ENCODE results near the gene MARCHF9. TPM values are rescaled to one million over a fixed set of nuclear protein-coding genes. Genes with fewer than 3 reads are reported as not detected.

The MARCHF9 gene
- total RNA-seq, 1 experiment from 2014 or later: 42.4 TPM

DNA sequence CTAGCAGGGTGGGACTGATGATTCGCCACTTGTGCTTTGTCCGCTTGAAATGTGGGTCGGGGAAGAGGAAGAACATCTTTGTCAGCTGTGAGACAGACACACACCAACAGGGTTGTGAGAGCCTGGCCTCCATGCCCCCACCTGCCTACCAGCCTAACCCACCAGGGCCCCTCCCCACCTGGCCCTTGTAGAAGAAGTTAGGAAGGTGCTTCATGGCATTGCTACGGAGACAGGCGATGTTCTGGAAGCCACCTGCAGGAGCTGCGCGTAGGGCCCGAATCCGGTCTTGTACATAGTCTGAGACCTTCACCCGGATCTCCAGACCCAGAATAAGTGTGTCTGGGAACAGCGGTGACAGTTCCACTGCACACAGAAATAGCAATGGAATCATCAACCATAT is 14.7 kb downstream of the MARCHF9 start:
- TF ChIP-seq, protein P1, sequence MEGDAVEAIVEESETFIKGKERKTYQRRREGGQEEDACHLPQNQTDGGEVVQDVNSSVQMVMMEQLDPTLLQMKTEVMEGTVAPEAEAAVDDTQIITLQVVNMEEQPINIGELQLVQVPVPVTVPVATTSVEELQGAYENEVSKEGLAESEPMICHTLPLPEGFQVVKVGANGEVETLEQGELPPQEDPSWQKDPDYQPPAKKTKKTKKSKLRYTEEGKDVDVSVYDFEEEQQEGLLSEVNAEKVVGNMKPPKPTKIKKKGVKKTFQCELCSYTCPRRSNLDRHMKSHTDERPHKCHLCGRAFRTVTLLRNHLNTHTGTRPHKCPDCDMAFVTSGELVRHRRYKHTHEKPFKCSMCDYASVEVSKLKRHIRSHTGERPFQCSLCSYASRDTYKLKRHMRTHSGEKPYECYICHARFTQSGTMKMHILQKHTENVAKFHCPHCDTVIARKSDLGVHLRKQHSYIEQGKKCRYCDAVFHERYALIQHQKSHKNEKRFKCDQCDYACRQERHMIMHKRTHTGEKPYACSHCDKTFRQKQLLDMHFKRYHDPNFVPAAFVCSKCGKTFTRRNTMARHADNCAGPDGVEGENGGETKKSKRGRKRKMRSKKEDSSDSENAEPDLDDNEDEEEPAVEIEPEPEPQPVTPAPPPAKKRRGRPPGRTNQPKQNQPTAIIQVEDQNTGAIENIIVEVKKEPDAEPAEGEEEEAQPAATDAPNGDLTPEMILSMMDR (IDR thresholded peaks at IDR 0.05; ENCODE audit: unreplicated experiment): no peak
- H3K36me3 Mint-ChIP-seq (ENCODE audit: insufficient read depth, unreplicated experiment): peaks cover 55% of the 10 kb centered on the region
- no TSS peak for BruUV-seq (replicated peaks)
- intact Hi-C loops (cut with micrococcal nuclease; ENCODE audit: unreplicated experiment): no loop called here
- H3K9me3 Mint-ChIP-seq (ENCODE audit: low read depth, unreplicated experiment): no peaks in the 10 kb centered on the region
- CTCF ChIA-PET: no interaction called here
- H3K4me3 Mint-ChIP-seq (ENCODE audit: low read depth, unreplicated experiment): peak overlapping the region; percentile 2
- H3K4me1 Mint-ChIP-seq (ENCODE audit: low read depth, unreplicated experiment): peaks cover 28% of the 10 kb centered on the region
- H3K27ac Mint-ChIP-seq (ENCODE audit: unreplicated experiment): no peak overlapping the region
- DNase-seq: no peak
- peaks cover 26% of the 10 kb centered on the region for H3K27me3 Mint-ChIP-seq (ENCODE audit: unreplicated experiment)

DNA sequence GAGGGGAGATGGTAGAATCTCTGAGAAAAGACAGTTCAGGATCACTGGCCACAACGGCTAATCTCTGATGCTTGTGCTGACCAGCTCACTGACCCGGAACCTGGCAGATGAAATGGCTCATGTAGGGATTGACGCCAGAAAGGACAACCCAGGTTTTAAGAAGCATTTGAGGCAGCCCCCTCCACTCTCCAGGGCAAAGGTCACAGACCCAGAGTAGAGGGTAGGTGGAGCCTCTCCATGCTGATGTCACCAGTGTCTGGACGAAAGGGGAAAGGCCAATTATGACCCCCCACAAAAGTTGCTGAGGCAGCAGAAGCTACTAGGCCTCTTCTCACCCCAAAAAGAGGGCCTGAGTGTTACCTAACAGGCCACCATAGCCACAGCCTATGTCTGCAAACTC is 15.8 kb downstream of the MARCHF9 start:
- H3K4me1 Mint-ChIP-seq (ENCODE audit: low read depth, unreplicated experiment): peaks cover 17% of the 10 kb centered on the region
- CTCF ChIA-PET: interaction anchor here (0.6 kb wide), 2 partner anchors 26 to 32 kb away, joined by 3 to 4 read pairs; partner anchors contain the start of gene TSPAN31
- no peak overlapping the region for H3K27ac Mint-ChIP-seq (ENCODE audit: unreplicated experiment)
- TF ChIP-seq, protein P1 (IDR thresholded peaks at IDR 0.05; ENCODE audit: unreplicated experiment): no peak
- DNase-seq: no peak
- no TSS peak for BruUV-seq (replicated peaks)
- intact Hi-C loops (cut with micrococcal nuclease; ENCODE audit: unreplicated experiment): no loop called here
- peak overlapping the region; percentile 84 for H3K4me3 Mint-ChIP-seq (ENCODE audit: low read depth, unreplicated experiment)
- peaks cover 15% of the 10 kb centered on the region for H3K27me3 Mint-ChIP-seq (ENCODE audit: unreplicated experiment)
- H3K36me3 Mint-ChIP-seq (ENCODE audit: insufficient read depth, unreplicated experiment): peaks cover 52% of the 10 kb centered on the region
- H3K9me3 Mint-ChIP-seq (ENCODE audit: low read depth, unreplicated experiment): no peaks in the 10 kb centered on the region

DNA sequence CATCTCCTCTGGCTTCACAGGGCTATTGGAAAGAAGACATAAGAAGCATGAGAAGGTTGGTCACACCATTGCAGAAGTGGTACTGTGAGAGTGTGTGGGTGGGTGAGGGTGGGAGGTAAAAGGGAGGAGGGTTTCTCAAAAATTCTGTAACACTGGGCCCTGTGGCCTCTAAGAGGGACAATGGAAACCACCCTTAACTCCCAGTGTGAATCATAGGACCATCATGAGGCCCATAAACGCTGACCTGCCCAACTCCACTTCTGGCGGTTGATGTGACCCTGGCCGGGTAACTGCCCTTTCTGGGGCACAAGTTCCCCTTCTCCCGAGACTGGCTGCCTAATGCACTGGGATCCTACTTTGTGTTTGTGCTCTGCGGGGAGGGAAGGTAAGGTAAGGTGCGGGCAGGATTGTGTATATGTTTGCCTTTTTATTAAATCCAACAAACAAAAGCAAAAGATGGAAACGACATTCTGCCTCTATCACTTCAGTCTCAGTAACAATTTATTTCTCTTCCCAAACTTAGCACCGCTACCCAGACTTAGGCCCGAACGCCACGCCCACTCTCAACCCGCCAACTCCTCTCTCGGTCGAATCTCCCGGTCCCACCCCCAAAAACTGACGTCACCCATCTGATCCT is 16.5 kb downstream of the MARCHF9 start:
- no peaks in the 10 kb centered on the region for H3K9me3 Mint-ChIP-seq (ENCODE audit: low read depth, unreplicated experiment)
- peaks cover 9% of the 10 kb centered on the region for H3K27me3 Mint-ChIP-seq (ENCODE audit: unreplicated experiment)
- TSS peak; percentile 52 for BruUV-seq (replicated peaks)
- peak overlapping the region; percentile 93 for H3K27ac Mint-ChIP-seq (ENCODE audit: unreplicated experiment)
- peaks cover 51% of the 10 kb centered on the region for H3K36me3 Mint-ChIP-seq (ENCODE audit: insufficient read depth, unreplicated experiment)
- peak; percentile 95 for DNase-seq
- TF ChIP-seq, protein P1 (IDR thresholded peaks at IDR 0.05; ENCODE audit: unreplicated experiment): no peak
- intact Hi-C loops (cut with micrococcal nuclease; ENCODE audit: unreplicated experiment): no loop called here
- peak overlapping the region; percentile 84 for H3K4me3 Mint-ChIP-seq (ENCODE audit: low read depth, unreplicated experiment)
- H3K4me1 Mint-ChIP-seq (ENCODE audit: low read depth, unreplicated experiment): peaks cover 16% of the 10 kb centered on the region
- CTCF ChIA-PET: interaction anchor here (0.6 to 1.0 kb wide), 4 partner anchors 11 to 32 kb away, joined by 3 to 4 read pairs (median 3); partner anchors contain the start of genes TSFM and TSPAN31

DNA sequence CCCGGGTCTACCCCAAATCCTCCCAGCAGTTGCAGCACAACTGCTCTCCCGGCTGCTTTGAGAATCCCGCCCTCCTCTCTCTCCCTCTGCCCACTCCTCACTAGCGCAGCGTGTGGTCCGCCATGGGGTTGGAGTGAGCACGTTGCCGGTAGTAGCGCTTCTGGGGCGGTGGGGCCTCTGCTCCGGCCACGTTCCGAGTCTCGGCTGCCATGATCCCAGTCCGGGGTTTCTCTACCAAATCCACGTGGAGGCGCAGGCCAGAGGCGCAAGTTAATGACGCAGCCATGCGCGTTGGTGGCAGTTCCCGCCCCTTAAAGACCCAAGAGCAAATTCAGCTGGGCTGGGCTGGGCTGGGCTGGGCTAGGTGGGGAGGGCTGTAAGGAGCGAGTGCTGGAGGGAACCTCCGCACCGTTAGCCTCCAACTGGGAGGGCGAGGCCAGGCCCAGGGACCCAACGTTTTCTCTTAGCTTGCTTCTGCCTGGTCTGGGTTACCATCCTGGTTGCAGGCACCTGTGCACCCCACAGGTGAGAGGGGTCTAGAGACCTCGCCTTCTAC is 17.0 kb downstream of the MARCHF9 start, which contains the start of gene METTL1:
TSS of gene METTL1 (minus strand) at position 233 of the 556 bp plus-strand sequence. CDS start at position 211, 22 bp downstream.
- peak; percentile 95 for DNase-seq
- no peaks in the 10 kb centered on the region for H3K9me3 Mint-ChIP-seq (ENCODE audit: low read depth, unreplicated experiment)
- H3K4me1 Mint-ChIP-seq (ENCODE audit: low read depth, unreplicated experiment): peaks cover 10% of the 10 kb centered on the region
- intact Hi-C loops (cut with micrococcal nuclease; ENCODE audit: unreplicated experiment): no loop called here
- H3K36me3 Mint-ChIP-seq (ENCODE audit: insufficient read depth, unreplicated experiment): peaks cover 45% of the 10 kb centered on the region
- TF ChIP-seq, protein P1 (IDR thresholded peaks at IDR 0.05; ENCODE audit: unreplicated experiment): no peak
- peak within 1 kb of the TSS; percentile 84 for H3K4me3 Mint-ChIP-seq (ENCODE audit: low read depth, unreplicated experiment)
- CTCF ChIA-PET: interaction anchor here (0.8 to 1.0 kb wide), 3 partner anchors 11 to 15 kb away, joined by 3 to 6 read pairs (median 3); partner anchors contain the start of gene TSFM
- no TSS peak for BruUV-seq (replicated peaks)
- H3K27ac Mint-ChIP-seq (ENCODE audit: unreplicated experiment): peak within 1 kb of the TSS; percentile 93
- H3K27me3 Mint-ChIP-seq (ENCODE audit: unreplicated experiment): peaks cover 3% of the 10 kb centered on the region

Measured in Calu3 (cell line).